ENCODE measurements around the gene TCP11.

Gene TCP11

GRCh38 chr6:35092362-35093117, 48.6 kb downstream of the TCP11 start:
- TF ChIP-seq CREB5 (CRISPR knock-in tag; IDR thresholded peaks at IDR 0.05; ENCODE audit: low read depth) (no peak), PPARA (CRISPR knock-in tag; IDR thresholded peaks at IDR 0.05; ENCODE audit: borderline replicate concordance) (no peak), ARNTL (CRISPR knock-in tag; IDR thresholded peaks at IDR 0.05; ENCODE audit: borderline replicate concordance, low read depth) (no peak), TCF4 (CRISPR knock-in tag; IDR thresholded peaks at IDR 0.05; ENCODE audit: borderline replicate concordance) (no peak), TSHZ2 (CRISPR knock-in tag; IDR thresholded peaks at IDR 0.05) (no peak), OSR1 (CRISPR knock-in tag; IDR thresholded peaks at IDR 0.05) (no peak), ZC3H10 (CRISPR knock-in tag; IDR thresholded peaks at IDR 0.05) (no peak), RARB (CRISPR knock-in tag; IDR thresholded peaks at IDR 0.05) (no peak)
- peak; percentile 13; the same call in 1 of the 3 replicates for ATAC-seq

GRCh38 chr6:35091346-35092083, 49.6 kb downstream of the TCP11 start:
- TF ChIP-seq ZFP3 (CRISPR knock-in tag; IDR thresholded peaks at IDR 0.05) = no peak
- TF ChIP-seq POU6F1 (CRISPR knock-in tag; IDR thresholded peaks at IDR 0.05; ENCODE audit: borderline replicate concordance, low read depth) = no peak
- TF ChIP-seq ZNF8 (CRISPR knock-in tag; IDR thresholded peaks at IDR 0.05) = no peak
- no peak for TF ChIP-seq ESRRG (CRISPR knock-in tag; IDR thresholded peaks at IDR 0.05)
- ATAC-seq = no peak

GRCh38 chr6:35090734-35091133, 50.4 kb downstream of the TCP11 start:
- TF ChIP-seq ZFP30 (CRISPR knock-in tag; IDR thresholded peaks at IDR 0.05) (no peak), TSHZ2 (CRISPR knock-in tag; IDR thresholded peaks at IDR 0.05) (no peak), ARNTL (CRISPR knock-in tag; IDR thresholded peaks at IDR 0.05; ENCODE audit: borderline replicate concordance, low read depth) (no peak), ESRRG (CRISPR knock-in tag; IDR thresholded peaks at IDR 0.05) (no peak), ZNF70 (CRISPR knock-in tag; IDR thresholded peaks at IDR 0.05) (no peak), CSDC2 (CRISPR knock-in tag; IDR thresholded peaks at IDR 0.05) (no peak), TCF4 (CRISPR knock-in tag; IDR thresholded peaks at IDR 0.05; ENCODE audit: borderline replicate concordance) (no peak), CREB5 (CRISPR knock-in tag; IDR thresholded peaks at IDR 0.05; ENCODE audit: low read depth) (no peak), ZFP3 (CRISPR knock-in tag; IDR thresholded peaks at IDR 0.05) (no peak), GLIS3 (CRISPR knock-in tag; IDR thresholded peaks at IDR 0.05) (no peak)

More at GRCh38 chr6:35090734-35091133, 50.4 kb downstream of the TCP11 start:
- ATAC-seq = no peak
